A204.1 (cell line): ENCODE data around the gene RAD51AP1.

Experiments used
- FAIRE-seq: peaks from 2 replicates; lab custom pipeline; 2012; peaks lifted over from hg19 to GRCh38; lab: Jason Lieb, UNC

Gene RAD51AP1

DNA sequence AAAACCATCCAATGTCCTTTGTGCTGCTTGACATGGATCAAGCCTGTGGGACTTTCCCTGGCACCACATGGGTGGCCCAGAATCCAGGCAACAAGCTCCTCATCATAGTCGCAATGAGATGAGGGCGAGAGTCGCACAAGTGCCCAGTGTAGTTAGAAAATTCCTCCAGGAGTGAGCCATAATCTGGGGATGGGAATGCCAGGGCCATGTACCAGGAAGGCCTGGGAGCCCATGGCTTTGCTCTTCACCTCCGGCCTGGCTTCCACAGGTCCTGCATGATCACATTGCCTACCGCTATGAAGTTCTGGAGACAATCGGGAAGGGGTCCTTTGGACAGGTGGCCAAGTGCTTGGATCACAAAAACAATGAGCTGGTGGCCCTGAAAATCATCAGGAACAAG is 57.2 kb downstream of the RAD51AP1 start:
- FAIRE-seq, result no peak

DNA sequence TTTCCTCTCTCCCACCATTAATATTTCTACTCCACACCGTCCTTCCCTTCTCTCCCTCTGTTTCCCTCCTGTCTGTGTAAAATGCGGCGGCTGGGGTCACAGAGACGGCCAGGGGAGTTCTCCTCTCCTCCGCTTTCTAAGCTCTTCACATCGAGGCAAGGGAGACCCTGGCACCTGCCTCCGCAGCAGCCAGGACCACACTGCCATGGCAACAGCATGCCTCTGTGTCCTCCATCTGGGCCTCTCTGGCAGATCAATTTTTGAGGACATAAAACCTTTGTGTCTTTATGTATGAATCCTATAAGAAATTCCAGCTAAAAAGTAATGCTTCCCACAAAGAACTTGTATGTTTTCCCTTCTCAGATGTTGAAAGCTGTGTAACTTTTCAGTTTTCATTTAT is 64.7 kb downstream of the RAD51AP1 start:
- no peak for FAIRE-seq

DNA sequence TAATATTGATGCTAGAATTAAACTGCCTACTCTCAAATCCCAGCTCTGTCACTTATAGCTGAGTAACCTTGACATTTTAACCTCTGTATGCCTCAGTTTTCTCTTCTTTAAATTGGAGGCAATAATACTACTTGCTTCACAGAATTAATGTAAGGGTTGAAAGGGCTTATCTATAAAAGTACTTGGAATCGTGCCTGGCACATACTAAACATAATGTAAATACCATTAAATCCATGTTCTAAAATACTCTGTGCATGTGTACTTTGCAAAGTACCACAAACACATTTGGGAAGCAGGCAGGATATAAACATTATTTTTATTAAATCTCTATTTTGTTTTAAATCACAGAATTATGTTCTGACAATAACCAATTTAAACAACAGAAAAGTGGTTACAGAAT is 65.3 kb downstream of the RAD51AP1 start:
- no peak for FAIRE-seq

DNA sequence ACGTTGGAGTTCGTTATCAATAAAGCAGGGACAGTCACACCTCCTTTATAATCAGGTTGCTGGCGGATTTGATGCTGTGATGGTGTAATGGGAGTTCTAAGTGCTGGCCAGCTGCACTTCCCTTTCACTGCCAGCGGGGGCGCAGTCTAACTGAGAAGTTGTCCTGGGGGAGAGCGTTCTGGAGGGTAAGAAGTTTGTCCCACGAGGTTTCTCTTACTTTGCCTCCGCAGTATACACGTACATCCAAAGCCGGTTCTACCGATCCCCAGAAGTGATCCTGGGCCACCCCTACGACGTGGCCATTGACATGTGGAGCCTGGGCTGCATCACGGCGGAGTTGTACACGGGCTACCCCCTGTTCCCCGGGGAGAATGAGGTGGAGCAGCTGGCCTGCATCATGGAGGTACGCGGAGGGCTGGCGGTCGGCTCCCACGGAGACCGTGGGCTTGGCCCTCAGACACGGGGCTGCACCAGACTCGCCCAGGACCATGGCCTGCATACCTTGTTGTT is 66.0 kb downstream of the RAD51AP1 start:
- FAIRE-seq, result peak; percentile 90

DNA sequence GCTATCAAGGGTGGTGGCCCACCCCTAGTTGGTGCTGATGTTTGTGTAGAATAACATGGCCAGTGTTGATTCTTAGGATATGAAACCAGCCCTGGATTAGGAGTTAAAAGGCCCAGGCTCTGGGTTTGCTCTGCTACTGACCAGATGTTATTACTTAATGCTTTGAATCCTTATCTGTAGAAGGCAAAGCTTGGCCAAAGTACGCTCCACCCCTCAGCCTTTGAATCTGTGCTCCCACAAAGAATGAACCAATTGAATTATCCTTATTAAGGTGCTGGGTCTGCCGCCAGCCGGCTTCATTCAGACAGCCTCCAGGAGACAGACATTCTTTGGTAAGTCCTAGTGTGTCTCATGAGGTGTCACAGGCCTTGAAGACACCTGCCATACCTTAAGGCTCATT is 68.4 kb downstream of the RAD51AP1 start:
- FAIRE-seq, result no peak

DNA sequence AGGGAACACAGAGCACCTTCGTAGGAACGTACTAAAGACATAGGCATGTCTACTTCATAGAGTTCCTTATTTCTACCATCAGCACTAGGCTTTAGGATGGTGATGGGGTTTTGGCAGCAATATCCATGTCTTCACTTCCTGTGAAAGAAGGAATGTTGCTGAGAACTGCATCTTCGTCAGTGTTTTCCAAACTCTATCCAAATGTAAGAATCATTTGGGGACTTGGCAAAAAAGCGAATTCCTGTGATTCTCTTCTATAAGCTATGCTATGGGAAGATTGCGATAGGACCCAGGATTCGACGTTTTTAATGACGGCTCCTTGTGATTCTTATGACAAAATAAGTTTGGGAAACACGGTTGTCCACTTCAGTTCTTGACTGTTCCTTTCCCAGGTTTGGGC is 70.4 kb downstream of the RAD51AP1 start:
- no peak for FAIRE-seq
